Suprapubic skin (tissue), 3 donors: ENCODE data around the gene FCRL6.

Experiments used
- CTCF ChIP-seq, 2 donors: fragments of 200-600 bp in 1 of 2; fragments of 450-650 bp in 1 of 2; sonication (generic) in 1 of 2; IDR thresholded peaks; one replicate each; pipeline ENCODE4 v1.5.1; 2016 to 2019; ENCODE audit warnings: antibody characterized with exemption in 2 of 2, mild to moderate bottlenecking in 1 of 2, moderate library complexity in 1 of 2
- EP300 ChIP-seq: sonication (generic); formaldehyde crosslinking; IDR thresholded peaks from one replicate; pipeline ENCODE4 v1.6.1; 2017; ENCODE audit warnings: antibody characterized with exemption

DNA sequence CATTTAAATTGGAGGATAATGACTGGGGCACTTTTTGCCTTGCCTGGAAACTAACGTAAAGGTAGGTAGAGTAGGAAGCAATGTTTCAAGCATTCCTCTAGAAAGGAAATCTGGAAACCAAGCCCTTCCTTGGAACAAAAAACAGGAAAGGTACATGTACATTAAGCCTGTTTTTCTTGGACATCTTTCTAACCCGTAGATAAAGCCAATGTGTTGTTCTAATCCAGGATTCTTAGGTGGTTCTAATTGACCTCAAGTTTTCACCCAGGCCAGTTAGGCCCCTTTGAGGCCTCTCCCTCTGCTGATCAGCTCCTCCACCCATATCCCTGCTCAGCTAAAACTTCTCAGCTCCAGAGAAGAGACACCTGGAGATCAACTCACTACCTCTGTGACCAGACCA is 27.7 kb upstream of the FCRL6 start:
- no peak for TF ChIP-seq EP300
- no peak for TF ChIP-seq CTCF (IDR thresholded peaks at IDR 0.05)
